HEK293 (cell line): ENCODE data around the gene MTOR.

Experiments used
- CTCF ChIP-seq: fragments of 450-650 bp; formaldehyde crosslinking; IDR thresholded peaks from 2 replicates; pipeline ENCODE4 v1.5.1; 2016; ENCODE audit warnings: missing biosample characterization, missing genetic modification characterization
- ZNF23 ChIP-seq: fragments of 450-650 bp; formaldehyde crosslinking; IDR thresholded peaks from 2 replicates; pipeline ENCODE4 v1.5.1; 2016; ENCODE audit warnings: missing biosample characterization, missing genetic modification characterization, borderline replicate concordance
- ZNF24 ChIP-seq: fragments of 450-650 bp; formaldehyde crosslinking; IDR thresholded peaks from 2 replicates; pipeline ENCODE4 v1.5.1; 2016; ENCODE audit warnings: missing biosample characterization, missing genetic modification characterization
- ZNF398 ChIP-seq: fragments of 450-650 bp; formaldehyde crosslinking; IDR thresholded peaks from 2 replicates; pipeline ENCODE4 v1.5.1; 2017; ENCODE audit warnings: missing biosample characterization, missing genetic modification characterization
- ZNF501 ChIP-seq: fragments of 450-650 bp; formaldehyde crosslinking; IDR thresholded peaks from 2 replicates; pipeline ENCODE4 v1.5.1; 2016; ENCODE audit warnings: missing biosample characterization, missing genetic modification characterization
- ZNF555 ChIP-seq: fragments of 450-650 bp; formaldehyde crosslinking; conservative IDR thresholded peaks from 2 replicates; pipeline ENCODE4 v1.5.1; 2017; ENCODE audit warnings: missing biosample characterization, mild to moderate bottlenecking, missing genetic modification characterization, inconsistent platforms
- ZNF658 ChIP-seq: fragments of 450-650 bp; formaldehyde crosslinking; IDR thresholded peaks from 2 replicates; pipeline ENCODE4; 2016; ENCODE audit warnings: missing biosample characterization, missing genetic modification characterization

GRCh38 chr1:11158291-11158690, 104.1 kb downstream of the MTOR start:
- TF ChIP-seq ZNF23 (tag by site-specific recombination) (no peak), CTCF (tag by site-specific recombination) (no peak), ZNF24 (no peak), ZNF398 (tag by site-specific recombination) (no peak), ZNF658 (no peak), ZNF555 (no peak), ZNF501 (tag by site-specific recombination) (no peak)
